ENCODE results near the gene INO80.

GRCh38 chr15:41096178-41096577 lies 19.9 kb downstream of the INO80 start:
- no peak for TF ChIP-seq CTCF (IDR thresholded peaks at IDR 0.05)
- no peak for TF ChIP-seq POLR2A (IDR thresholded peaks at IDR 0.05)
- no peak for TF ChIP-seq POLR2AphosphoS5 (IDR thresholded peaks at IDR 0.05)
